Stimulated activated CD8-positive, alpha-beta memory T cell treated with anti-CD3 and anti-CD28 coated beads, Interleukin-2, amount 100 ng/mL, for 48 hours (primary cell): ENCODE measurements around the gene FIBCD1.

Experiments
- DNase-seq, 2 donors: peaks; one replicate each; pipeline ENCODE4 v3.0.0-alpha.2; 2020; ENCODE audit warnings: low read depth in 2 of 2

The FIBCD1 gene, protein sequence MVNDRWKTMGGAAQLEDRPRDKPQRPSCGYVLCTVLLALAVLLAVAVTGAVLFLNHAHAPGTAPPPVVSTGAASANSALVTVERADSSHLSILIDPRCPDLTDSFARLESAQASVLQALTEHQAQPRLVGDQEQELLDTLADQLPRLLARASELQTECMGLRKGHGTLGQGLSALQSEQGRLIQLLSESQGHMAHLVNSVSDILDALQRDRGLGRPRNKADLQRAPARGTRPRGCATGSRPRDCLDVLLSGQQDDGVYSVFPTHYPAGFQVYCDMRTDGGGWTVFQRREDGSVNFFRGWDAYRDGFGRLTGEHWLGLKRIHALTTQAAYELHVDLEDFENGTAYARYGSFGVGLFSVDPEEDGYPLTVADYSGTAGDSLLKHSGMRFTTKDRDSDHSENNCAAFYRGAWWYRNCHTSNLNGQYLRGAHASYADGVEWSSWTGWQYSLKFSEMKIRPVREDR

DNA sequence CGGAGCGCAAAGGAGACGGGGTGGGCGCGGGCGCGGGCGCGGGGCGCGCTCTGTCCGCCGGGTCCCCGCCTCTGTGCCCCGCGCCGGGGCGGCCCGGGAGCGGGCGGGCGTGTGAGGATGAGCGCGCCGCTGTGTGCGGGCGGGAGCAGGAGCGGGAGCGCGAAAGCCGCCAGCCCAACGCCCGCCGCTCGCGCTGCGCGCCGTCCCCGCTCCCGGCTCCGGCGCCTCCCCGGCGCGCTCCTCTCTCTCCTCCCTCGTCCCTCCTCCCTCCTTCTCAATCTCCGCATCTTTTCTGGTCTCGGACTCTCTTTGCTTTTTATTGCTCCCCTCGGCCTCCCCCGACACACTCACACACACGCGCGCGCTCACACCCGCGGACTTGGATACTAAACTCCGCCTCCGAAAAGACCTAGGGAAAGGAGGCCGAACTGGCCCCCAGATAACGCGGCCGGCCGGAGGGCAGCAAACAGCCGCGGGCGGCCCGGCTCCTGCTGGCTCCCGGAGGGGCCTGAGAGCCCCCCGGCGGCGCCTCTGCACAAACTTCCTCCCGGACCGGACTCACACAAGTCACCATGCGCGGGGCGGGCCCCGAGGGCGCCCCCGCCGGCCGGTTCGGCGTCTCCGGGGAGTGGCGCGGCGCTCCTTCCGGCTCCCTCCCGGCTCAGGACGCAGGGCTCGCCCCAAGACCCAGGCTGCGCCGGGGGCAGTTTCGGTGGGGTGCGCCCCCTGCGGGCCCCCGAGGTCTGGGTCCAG lies at the start of gene FIBCD1:
TSS of gene FIBCD1 (minus strand) at position 596 of the 753 bp plus-strand sequence. CDS start 640 bp downstream, outside the sequence.
- peak; percentile 13 to 30 for DNase-seq

DNA sequence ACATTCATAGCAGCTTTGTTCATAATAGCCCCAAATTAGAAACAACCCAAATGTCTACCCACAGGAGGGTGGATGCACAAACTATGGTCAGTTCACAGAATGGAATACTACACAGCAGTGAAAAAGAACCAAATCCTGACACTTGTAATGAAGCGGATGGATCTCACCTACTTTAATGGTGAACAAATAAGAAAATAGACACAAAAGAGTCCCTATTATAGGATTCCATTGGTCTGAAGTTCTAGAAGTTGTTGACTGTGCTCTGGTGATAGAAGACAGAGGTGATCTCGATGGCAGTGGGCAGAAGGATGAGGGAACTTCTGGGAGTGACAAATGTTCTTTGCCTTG lies 49.3 kb upstream of the FIBCD1 start:
- no peak for DNase-seq

GRCh38 chr9:130987738-130988399 lies 48.8 kb upstream of the FIBCD1 start:
- no peak for DNase-seq

GRCh38 chr9:130987054-130987453 lies 48.0 kb upstream of the FIBCD1 start:
- DNase-seq = no peak

DNA sequence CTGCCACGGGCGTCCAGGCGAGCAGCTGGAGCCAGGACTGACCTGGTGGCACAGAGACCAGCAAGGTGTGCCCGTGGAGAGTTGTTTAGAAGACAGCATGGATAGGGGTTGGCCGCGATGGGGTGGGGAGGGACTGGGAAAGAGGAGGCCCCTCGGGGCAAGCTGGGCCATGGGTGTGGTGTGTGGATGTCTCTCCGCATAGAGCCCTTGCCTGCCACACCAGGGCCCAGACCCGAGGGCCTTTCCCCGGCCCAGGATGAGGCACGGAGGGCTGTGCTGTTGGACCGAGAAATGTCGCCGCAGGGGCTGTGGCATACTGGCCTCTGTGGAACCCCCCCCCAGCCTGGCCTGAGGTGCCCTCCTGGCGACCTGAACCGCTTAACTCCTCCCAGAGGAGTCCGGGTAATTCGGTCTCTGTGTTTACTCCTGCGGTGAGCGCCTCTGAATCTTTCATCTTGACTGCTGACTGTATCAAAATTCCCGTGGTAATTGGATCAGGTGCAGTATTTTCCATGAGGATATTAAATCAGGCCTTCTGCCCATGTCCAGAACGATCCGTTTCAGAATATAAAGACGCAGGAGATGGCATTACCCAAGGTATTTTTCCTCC lies 47.4 kb upstream of the FIBCD1 start:
- DNase-seq = no peak

- DNase-seq = no peak
Measured at GRCh38 chr9:130985606-130986162, 46.6 kb upstream of the FIBCD1 start.

DNA sequence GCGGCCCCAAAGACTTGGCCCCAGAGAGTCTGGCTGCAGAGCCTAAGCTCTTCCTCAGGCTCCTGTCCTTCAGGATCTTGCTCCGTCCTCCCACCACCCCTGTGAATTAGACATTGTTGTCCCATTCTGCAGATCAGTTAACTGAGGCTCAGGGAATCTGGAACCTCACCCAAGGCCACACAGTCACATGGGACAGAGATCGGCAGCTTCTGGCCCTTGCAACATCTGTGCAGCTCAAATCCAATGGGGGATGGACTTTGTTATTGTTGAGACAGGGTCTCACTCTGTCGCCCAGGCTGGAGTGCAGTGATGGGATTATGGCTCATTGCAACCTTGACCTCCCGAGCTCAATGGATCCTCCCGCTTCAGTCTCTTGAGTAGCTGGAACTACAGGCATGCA lies 46.0 kb upstream of the FIBCD1 start:
- no peak for DNase-seq

DNA sequence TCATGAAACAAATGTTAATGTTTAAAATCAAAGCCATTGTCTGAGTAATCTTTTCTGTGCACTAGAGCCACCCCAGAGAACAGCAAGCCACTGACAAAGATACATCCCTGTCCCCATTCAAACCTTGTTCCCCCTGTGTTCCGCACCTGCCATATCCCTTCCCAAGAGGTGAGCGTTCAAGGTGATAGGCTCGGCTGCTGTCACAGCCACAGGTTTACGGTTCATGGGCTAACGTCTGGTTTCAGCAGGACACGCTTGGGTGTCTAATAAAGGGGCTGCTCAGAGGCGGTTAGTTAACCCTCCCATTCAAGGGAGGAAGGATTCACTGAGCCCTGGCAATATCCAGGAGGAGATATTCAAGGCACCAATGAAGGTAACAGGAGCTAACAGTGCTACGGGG lies 45.5 kb upstream of the FIBCD1 start:
- DNase-seq = no peak

DNA sequence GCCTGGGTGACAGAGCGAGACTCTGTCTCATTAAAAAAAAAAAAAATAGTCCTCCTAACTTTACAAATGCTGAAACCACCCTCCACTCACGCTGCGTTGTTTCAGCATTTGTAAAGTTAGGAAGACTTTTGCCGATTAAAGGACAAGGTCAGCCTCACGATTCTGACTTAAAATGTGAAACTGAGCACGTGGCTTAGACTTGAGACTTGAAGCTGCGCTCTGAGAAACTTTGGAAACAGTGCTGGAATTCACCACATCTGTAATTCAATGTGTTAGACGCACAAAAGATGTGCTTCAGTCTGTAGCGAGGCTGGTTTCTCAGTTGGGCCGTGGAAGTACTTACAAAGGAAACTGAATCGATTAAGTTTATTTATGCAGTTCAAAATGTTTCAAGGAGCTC lies 44.9 kb upstream of the FIBCD1 start:
- no peak for DNase-seq

GRCh38 chr9:130983359-130983670 lies 44.3 kb upstream of the FIBCD1 start:
- DNase-seq = no peak

GRCh38 chr9:130982636-130983358 lies 43.8 kb upstream of the FIBCD1 start:
- no peak for DNase-seq

DNA sequence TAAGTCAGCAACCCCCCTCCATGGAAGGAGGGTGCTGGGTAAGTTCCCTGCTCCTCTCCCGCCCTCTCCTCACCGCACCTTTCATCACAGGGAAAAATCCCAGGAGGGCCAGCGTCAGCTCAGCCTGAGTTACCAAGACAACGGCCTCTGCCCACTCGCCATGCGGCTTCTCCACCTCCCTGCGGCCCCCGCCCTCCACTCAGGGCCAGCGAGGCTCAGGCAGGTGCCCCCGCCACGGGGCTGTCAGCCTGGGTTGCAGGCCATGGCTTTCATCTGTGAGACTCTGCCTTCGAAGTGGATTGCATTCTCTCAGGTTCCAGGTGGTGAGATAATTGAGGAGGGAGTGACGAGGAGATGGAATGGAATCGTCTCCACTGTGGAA lies 42.7 kb upstream of the FIBCD1 start:
- no peak for DNase-seq

- no peak for DNase-seq
Measured at GRCh38 chr9:130981002-130981755, 42.1 kb upstream of the FIBCD1 start.

GRCh38 chr9:130980526-130980925 lies 41.5 kb upstream of the FIBCD1 start:
- no peak for DNase-seq

- no peak for DNase-seq
Measured at GRCh38 chr9:130979591-130980385, 40.7 kb upstream of the FIBCD1 start.

DNA sequence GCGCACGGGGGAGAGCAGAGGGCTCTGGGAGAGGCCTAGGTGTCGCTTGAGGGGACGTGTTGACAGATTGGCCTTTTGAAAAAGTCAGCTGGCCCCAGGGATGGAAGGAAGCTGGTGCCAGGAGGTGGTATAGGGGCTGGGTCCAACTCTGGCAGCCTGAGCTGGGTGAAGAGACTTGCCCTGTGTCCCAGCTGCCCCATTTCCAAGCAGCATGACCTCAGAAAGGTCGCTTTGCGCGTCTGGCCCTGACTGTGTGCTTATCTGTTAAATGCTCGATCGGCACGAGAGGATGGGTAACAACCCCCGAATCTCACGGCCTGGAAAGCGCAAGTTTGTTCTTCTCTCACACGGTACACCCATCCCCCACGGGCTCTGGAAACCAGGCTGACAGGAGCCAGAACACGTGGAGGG lies 38.8 kb upstream of the FIBCD1 start:
- no peak for DNase-seq

- no peak for DNase-seq
Measured at GRCh38 chr9:130975932-130976841, 37.1 kb upstream of the FIBCD1 start.

DNA sequence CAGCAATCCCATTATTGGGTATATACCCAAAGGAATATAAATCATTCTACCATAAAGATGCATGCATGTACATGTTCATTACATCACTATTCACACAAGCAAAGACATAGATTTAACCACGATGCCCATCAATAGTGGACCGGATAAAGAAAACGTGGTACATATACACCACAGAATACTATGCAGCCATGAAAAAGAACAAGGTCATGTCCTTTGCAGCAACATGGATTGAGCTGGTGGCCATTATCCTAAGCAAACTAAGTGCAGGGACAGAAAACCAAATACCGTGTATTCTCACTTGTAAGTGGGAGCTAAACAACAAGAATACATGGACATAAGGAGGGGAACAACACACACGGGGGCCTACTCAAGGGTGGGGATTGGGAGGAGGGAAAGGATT lies 36.1 kb upstream of the FIBCD1 start:
- no peak for DNase-seq

- no peak for DNase-seq
Measured at GRCh38 chr9:130974697-130975096, 35.6 kb upstream of the FIBCD1 start.
